HG03378 (cell line): ENCODE data around the gene SFTPD.
"Not testable (repeated sequence)": the region's sequence is repeated elsewhere in the genome, so short reads cannot be mapped to it uniquely, and the experiment has no call there.

Experiments used
- ATAC-seq: cut with Tn5 transposase; IDR thresholded peaks from one replicate; pipeline ENCODE4 v1.9.1; 2021; ENCODE audit warnings: mild to moderate bottlenecking, moderate library complexity; ENCODE audit not compliant: unreplicated experiment

SFTPD gene

GRCh38 chr10:79927111-79927828 lies 21.6 kb downstream of the SFTPD start:
- ATAC-seq, result no peak

GRCh38 chr10:79926037-79926436 lies 22.9 kb downstream of the SFTPD start:
- no peak for ATAC-seq

GRCh38 chr10:79925614-79926013 lies 23.3 kb downstream of the SFTPD start:
- ATAC-seq, result no peak

DNA sequence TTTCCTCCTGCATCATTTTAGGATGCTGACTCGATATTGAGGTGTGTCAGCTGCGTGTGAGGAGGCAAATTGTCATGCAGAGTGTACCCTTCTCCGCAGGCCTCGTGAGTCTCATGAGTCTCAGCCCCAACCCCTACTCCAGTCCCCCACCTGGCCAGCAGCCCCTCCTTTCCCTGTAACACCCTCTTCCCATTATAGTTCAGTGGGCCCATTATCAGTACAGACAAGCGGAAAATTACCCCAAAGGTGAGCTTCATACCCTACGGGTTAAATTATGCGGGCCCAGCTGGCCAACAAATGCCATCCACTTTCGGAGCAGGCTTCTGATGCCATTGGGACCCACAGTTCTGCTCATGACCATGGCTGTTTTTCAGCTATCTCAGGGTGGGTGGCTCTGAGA lies 25.2 kb downstream of the SFTPD start:
- no peak for ATAC-seq

DNA sequence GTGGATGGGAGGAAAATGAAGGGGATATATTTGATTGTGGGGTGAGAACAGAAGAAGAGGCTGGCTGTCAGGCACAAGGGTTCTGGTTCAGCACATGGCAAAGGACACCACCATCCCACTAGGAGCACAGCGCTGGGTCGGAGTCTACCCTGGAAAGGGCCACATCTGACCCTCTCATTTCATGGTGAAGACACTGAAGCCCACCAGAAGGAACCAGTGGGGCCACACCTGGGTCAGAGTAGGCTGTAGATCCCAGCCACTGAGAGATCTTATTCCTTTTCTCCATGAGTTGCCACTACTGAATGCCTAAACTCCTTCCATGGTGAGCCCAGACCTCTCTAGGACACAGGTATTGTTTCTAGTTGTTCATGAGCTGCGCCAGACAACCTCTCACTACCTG lies 25.8 kb downstream of the SFTPD start:
- ATAC-seq, result no peak

DNA sequence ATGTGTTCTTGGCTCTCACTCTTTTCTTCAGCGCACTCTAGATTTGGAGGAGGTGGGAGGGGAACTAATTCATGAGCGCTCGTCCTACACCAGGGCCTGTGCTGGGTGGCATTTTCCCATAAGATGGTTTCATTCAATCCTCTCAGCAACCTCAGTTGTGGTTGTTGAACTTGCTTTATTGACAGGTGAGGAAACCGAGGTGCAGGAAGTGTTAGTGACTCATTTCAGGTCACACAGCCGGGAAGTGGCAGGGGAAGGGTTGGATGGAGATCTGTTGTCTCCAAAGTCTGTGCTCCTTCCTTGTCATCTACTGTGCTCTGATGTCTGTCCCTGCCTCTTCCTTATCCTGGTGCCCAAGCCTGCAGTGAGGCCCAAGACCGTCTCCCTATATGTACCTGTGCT lies 26.9 kb downstream of the SFTPD start:
- not testable (repeated sequence) for ATAC-seq

- ATAC-seq, result not testable (repeated sequence)
Measured at GRCh38 chr10:79915838-79916237, 33.1 kb downstream of the SFTPD start.

- not testable (repeated sequence) for ATAC-seq
Measured at GRCh38 chr10:79914512-79914911, 34.4 kb downstream of the SFTPD start.

- ATAC-seq, result no peak
Measured at GRCh38 chr10:79910836-79911235, 38.1 kb downstream of the SFTPD start.

GRCh38 chr10:79910344-79910743 lies 38.6 kb downstream of the SFTPD start:
- ATAC-seq, result peak; percentile 53

- no peak for ATAC-seq
Measured at GRCh38 chr10:79905322-79906314, 43.3 kb downstream of the SFTPD start.

- no peak for ATAC-seq
Measured at GRCh38 chr10:79904671-79905321, 44.1 kb downstream of the SFTPD start.

DNA sequence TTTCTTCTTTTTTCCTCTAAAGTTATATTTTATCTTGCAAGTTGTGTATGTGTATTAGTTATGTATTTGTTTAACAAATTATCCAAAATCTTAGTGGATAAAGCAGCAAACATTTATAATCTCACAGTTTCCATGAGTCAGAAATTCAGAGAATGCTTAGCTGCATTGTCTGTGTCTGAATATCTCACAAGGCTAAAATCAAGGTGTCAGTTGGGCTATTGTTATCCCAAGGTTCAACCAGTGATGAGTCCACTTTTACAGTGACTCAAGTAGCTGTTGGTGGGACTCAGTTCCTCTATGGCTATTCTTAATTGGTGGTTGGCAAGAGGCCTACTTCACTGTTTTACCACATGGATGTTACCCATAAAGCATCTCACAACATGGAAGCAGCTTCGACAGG lies 47.3 kb downstream of the SFTPD start:
- ATAC-seq, result not testable (repeated sequence)

DNA sequence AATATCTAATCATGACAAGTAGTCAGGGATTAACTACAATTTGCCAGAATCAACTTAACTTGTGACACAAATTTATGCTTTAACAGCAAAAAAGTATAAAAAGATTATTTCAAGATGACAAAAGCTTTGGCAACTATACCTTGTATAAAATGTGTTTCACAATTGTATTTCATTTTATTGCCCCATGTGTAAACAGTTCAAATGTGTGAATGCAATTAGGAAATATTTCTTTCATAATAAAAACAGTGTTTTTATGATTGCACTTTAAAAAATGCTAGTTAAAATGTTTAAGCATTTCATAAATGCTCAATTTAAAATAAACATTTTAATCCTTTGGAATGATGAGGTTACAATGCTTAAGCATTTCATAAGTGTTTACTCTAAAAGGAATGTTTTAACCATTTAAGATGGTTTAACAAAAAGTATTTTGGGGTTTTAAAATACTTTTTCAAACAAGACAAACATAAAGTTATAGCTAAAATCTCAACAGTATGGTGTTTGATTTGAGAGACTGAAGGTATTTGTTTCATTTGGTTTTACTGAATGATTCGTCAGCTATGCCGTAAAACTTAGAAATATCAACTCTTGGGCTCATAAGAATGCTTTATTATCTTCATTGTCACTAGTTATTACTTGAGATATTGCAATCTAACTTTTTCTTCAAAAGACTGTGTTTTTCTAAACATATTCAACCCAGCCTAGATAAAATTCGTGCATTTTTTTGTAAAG lies 50.1 kb downstream of the SFTPD start:
- ATAC-seq, result no peak

DNA sequence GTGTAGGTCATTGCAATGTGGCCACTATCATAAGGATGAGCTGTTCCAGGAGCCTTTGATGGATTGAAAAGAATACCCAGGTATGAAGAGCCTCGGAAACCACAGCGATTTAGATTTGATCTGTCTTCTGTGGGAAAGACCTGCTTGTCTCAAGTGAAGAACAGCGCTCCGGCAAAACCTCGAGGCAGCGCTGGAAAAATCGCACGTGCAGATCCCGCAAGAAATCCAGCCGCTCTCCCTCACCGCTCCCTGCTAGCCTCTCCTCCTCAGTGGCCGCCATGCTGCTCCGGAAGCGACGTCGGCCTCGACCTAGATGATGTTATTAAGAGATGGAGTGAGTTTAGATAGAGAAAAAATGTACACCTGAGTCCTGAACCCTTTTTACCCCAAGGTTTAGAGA lies 56.0 kb downstream of the SFTPD start:
- ATAC-seq, result not testable (repeated sequence)

DNA sequence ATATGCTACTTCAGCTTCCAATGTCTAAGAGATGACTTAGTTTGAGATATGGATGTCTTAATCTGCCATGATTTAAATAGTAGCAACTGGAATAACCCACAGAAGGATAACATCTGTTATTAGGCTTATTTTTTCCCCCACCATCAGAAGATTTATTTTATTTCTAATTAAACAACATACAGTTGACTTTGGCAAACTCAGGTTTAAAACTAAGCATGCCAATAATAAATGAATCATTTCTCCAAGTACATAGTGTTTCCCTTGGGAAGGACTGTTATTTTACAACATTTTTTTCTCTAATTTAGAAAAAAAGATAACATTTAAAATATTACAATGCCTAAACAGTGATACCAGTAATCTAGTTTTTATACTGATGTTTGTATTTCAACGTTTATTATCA lies 58.4 kb downstream of the SFTPD start:
- ATAC-seq, result no peak

GRCh38 chr10:79888984-79889383 lies 59.9 kb downstream of the SFTPD start:
- not testable (repeated sequence) for ATAC-seq
